SJCRH30 (cell line): ENCODE measurements around the gene COL5A1. TPM values are rescaled to one million over a fixed set of nuclear protein-coding genes. Genes with fewer than 3 reads are reported as not detected.

Source experiments
- DNase-seq, 2 experiments: peaks; one replicate each; pipeline ENCODE4 v3.0.0-alpha.2; 2015 to 2020
- H3K27ac ChIP-seq: fragments of 250-450 bp; sonication (Bioruptor Pico); 2 replicates; pipeline ENCODE4 v1.5.1; 2020; ENCODE audit warnings: mild to moderate bottlenecking, moderate library complexity
- H3K27me3 ChIP-seq: fragments of 250-450 bp; sonication (Bioruptor Pico); 2 replicates; pipeline ENCODE4 v1.5.1; 2020; ENCODE audit warnings: mild to moderate bottlenecking, moderate library complexity
- H3K36me3 ChIP-seq: fragments of 250-450 bp; sonication (Bioruptor Pico); 2 replicates; pipeline ENCODE4 v1.5.1; 2020; ENCODE audit warnings: mild to moderate bottlenecking, moderate library complexity
- H3K4me1 ChIP-seq: fragments of 250-450 bp; sonication (Bioruptor Pico); 2 replicates; pipeline ENCODE4 v1.5.1; 2020; ENCODE audit warnings: mild to moderate bottlenecking, moderate library complexity
- H3K4me3 ChIP-seq: fragments of 250-450 bp; sonication (Bioruptor Pico); 2 replicates; pipeline ENCODE4 v1.5.1; 2020; ENCODE audit warnings: mild to moderate bottlenecking, moderate library complexity
- H3K9me3 ChIP-seq: fragments of 250-450 bp; sonication (Bioruptor Pico); replicated peaks from 2 replicates; pipeline ENCODE4 v1.5.1; 2020; ENCODE audit warnings: mild to moderate bottlenecking, moderate library complexity
- total RNA-seq: library from RNA; depleted of rRNA; stranded (reverse); fragments of >200 nt; shearing (Covaris generic); gene quantifications from 2 replicates; pipeline ENCODE4 v1.2.3, GENCODE V29; 2014

The COL5A1 gene
- total RNA-seq, 1 experiment from 2014 or later: 32.1 TPM

GRCh38 chr9:134868751-134869553 is 227.3 kb downstream of the COL5A1 start:
- Histone ChIP-seq H3K9me3 (no peaks in the 10 kb centered on the region), H3K36me3 (no peaks in the 10 kb centered on the region), H3K4me1 (peaks cover 13% of the 10 kb centered on the region), H3K27ac (no peak overlapping the region), H3K27me3 (peaks cover 4% of the 10 kb centered on the region; the same call in 1 of the 2 replicates), H3K4me3 (no peak overlapping the region)
- DNase-seq: peak; percentile 13 to 48

- Histone ChIP-seq H3K36me3 (no peaks in the 10 kb centered on the region), H3K4me1 (peaks cover 13% of the 10 kb centered on the region), H3K9me3 (no peaks in the 10 kb centered on the region), H3K4me3 (no peak overlapping the region), H3K27ac (no peak overlapping the region), H3K27me3 (no peaks in the 10 kb centered on the region)
- DNase-seq: peak in 1 of 2 experiments; percentile 1
Observed at GRCh38 chr9:134869554-134870300, 228.1 kb downstream of the COL5A1 start.

- Histone ChIP-seq H3K27ac (no peak overlapping the region), H3K4me3 (no peak overlapping the region), H3K4me1 (peaks cover 13% of the 10 kb centered on the region), H3K36me3 (no peaks in the 10 kb centered on the region), H3K9me3 (no peaks in the 10 kb centered on the region), H3K27me3 (no peaks in the 10 kb centered on the region)
- peak in 1 of 2 experiments; percentile 0 for DNase-seq
Observed at GRCh38 chr9:134870301-134870694, 228.7 kb downstream of the COL5A1 start.

- DNase-seq: peak; percentile 50 to 59
- peaks cover 13% of the 10 kb centered on the region for H3K4me1 ChIP-seq
- no peaks in the 10 kb centered on the region for H3K27me3 ChIP-seq
- no peaks in the 10 kb centered on the region for H3K36me3 ChIP-seq
- H3K4me3 ChIP-seq: peak overlapping the region; percentile 6; the same call in 1 of the 2 replicates
- no peaks in the 10 kb centered on the region for H3K9me3 ChIP-seq
- H3K27ac ChIP-seq: no peak overlapping the region
Observed at GRCh38 chr9:134870746-134871662, 229.4 kb downstream of the COL5A1 start.

- peak in 1 of 2 experiments; percentile 10 for DNase-seq
- no peaks in the 10 kb centered on the region for H3K36me3 ChIP-seq
- no peaks in the 10 kb centered on the region for H3K9me3 ChIP-seq
- peaks cover 13% of the 10 kb centered on the region for H3K4me1 ChIP-seq
- H3K27ac ChIP-seq: no peak overlapping the region
- H3K27me3 ChIP-seq: no peaks in the 10 kb centered on the region
- H3K4me3 ChIP-seq: peak overlapping the region; percentile 6; the same call in 1 of the 2 replicates
Observed at GRCh38 chr9:134871697-134872340, 230.2 kb downstream of the COL5A1 start.

- peaks cover 13% of the 10 kb centered on the region for H3K4me1 ChIP-seq
- H3K4me3 ChIP-seq: no peak overlapping the region
- DNase-seq: peak in 1 of 2 experiments; percentile 3
- no peaks in the 10 kb centered on the region for H3K9me3 ChIP-seq
- H3K27me3 ChIP-seq: peaks cover 3% of the 10 kb centered on the region; the same call in 1 of the 2 replicates
- H3K36me3 ChIP-seq: no peaks in the 10 kb centered on the region
- H3K27ac ChIP-seq: no peak overlapping the region
Observed at GRCh38 chr9:134872482-134873231, 231.1 kb downstream of the COL5A1 start.

GRCh38 chr9:134875371-134875770 is 233.8 kb downstream of the COL5A1 start:
- Histone ChIP-seq H3K9me3 (no peaks in the 10 kb centered on the region), H3K4me1 (peaks cover 3% of the 10 kb centered on the region; the same call in 1 of the 2 replicates), H3K27ac (no peak overlapping the region), H3K4me3 (no peak overlapping the region), H3K27me3 (peaks cover 15% of the 10 kb centered on the region; the same call in 1 of the 2 replicates), H3K36me3 (no peaks in the 10 kb centered on the region)
- no peak for DNase-seq

- Histone ChIP-seq H3K4me3 (no peak overlapping the region), H3K27me3 (peaks cover 15% of the 10 kb centered on the region; the same call in 1 of the 2 replicates), H3K4me1 (no peaks in the 10 kb centered on the region), H3K36me3 (no peaks in the 10 kb centered on the region), H3K27ac (no peak overlapping the region), H3K9me3 (no peaks in the 10 kb centered on the region)
- DNase-seq: no peak
Observed at GRCh38 chr9:134877541-134877940, 235.9 kb downstream of the COL5A1 start.

- peak in 1 of 2 experiments; percentile 1 for DNase-seq
- Histone ChIP-seq H3K4me3 (no peak overlapping the region), H3K9me3 (no peaks in the 10 kb centered on the region), H3K27me3 (peaks cover 15% of the 10 kb centered on the region; the same call in 1 of the 2 replicates), H3K36me3 (no peaks in the 10 kb centered on the region), H3K4me1 (no peaks in the 10 kb centered on the region), H3K27ac (no peak overlapping the region)
Observed at GRCh38 chr9:134879664-134880483, 238.3 kb downstream of the COL5A1 start.

- no peaks in the 10 kb centered on the region for H3K4me1 ChIP-seq
- DNase-seq: no peak
- no peaks in the 10 kb centered on the region for H3K36me3 ChIP-seq
- no peak within 1 kb of the TSS for H3K27ac ChIP-seq
- no peaks in the 10 kb centered on the region for H3K9me3 ChIP-seq
- H3K4me3 ChIP-seq: no peak within 1 kb of the TSS
- H3K27me3 ChIP-seq: peaks cover 15% of the 10 kb centered on the region; the same call in 1 of the 2 replicates
Observed at GRCh38 chr9:134880484-134881312, 239.1 kb downstream of the COL5A1 start, which contains the start of gene FCN2. Gene FCN2, plus strand, starts transcription at chr9:134880810. Its CDS starts 12 bp downstream, at chr9:134880822.

- no peaks in the 10 kb centered on the region for H3K9me3 ChIP-seq
- no peak overlapping the region for H3K4me3 ChIP-seq
- peaks cover 15% of the 10 kb centered on the region; the same call in 1 of the 2 replicates for H3K27me3 ChIP-seq
- no peak for DNase-seq
- no peaks in the 10 kb centered on the region for H3K4me1 ChIP-seq
- no peak overlapping the region for H3K27ac ChIP-seq
- no peaks in the 10 kb centered on the region for H3K36me3 ChIP-seq
Observed at GRCh38 chr9:134881313-134881670, 239.7 kb downstream of the COL5A1 start.

GRCh38 chr9:134882204-134882785 is 240.7 kb downstream of the COL5A1 start:
- H3K9me3 ChIP-seq: no peaks in the 10 kb centered on the region
- H3K4me3 ChIP-seq: no peak overlapping the region
- H3K4me1 ChIP-seq: no peaks in the 10 kb centered on the region
- no peak for DNase-seq
- no peak overlapping the region for H3K27ac ChIP-seq
- no peaks in the 10 kb centered on the region for H3K36me3 ChIP-seq
- H3K27me3 ChIP-seq: peaks cover 13% of the 10 kb centered on the region; the same call in 1 of the 2 replicates
